GM19193 (cell line): ENCODE data around the gene VPS54.

ENCODE experiments used
- POLR2A ChIP-seq: IDR thresholded peaks from 4 replicates; pipeline ENCODE4 v1.6.1; 2011; ENCODE audit not compliant: insufficient read depth, insufficient read length; ENCODE audit errors: extremely low read depth

Gene VPS54

GRCh38 chr2:63844616-63845015, 174.6 kb downstream of the VPS54 start:
- no peak for TF ChIP-seq POLR2A

- no peak for TF ChIP-seq POLR2A
Measured at GRCh38 chr2:63843791-63844190, 175.4 kb downstream of the VPS54 start.

GRCh38 chr2:63843093-63843492, 176.1 kb downstream of the VPS54 start:
- TF ChIP-seq POLR2A, result no peak

GRCh38 chr2:63842149-63843061, 176.8 kb downstream of the VPS54 start:
- TF ChIP-seq POLR2A, result no peak
